BE2C (cell line): ENCODE data around the gene PSMD8.

Experiments used
- DNase-seq: peaks from one replicate; pipeline ENCODE4 v3.0.0-alpha.2; 2020
- H3K27me3 ChIP-seq: fragments of 250-450 bp; sonication (Bioruptor Pico); 2 replicates; pipeline ENCODE4 v1.5.1; 2020; ENCODE audit warnings: mild to moderate bottlenecking
- H3K36me3 ChIP-seq: fragments of 250-450 bp; sonication (Bioruptor Pico); 2 replicates; pipeline ENCODE4 v1.5.1; 2020; ENCODE audit warnings: mild to moderate bottlenecking
- H3K4me1 ChIP-seq: fragments of 250-450 bp; sonication (Bioruptor Pico); 2 replicates; pipeline ENCODE4 v1.5.1; 2020
- H3K4me3 ChIP-seq: 2 replicates; pipeline ENCODE4 v1.5.1; 2011; ENCODE audit warnings: low read depth, low read length
- H3K9me3 ChIP-seq: fragments of 250-450 bp; sonication (Bioruptor Pico); 2 replicates; pipeline ENCODE4 v1.5.1; 2020
- TF ChIP-seq, protein P1 (sequence below): IDR thresholded peaks from 2 replicates; pipeline ENCODE4 v1.5.1; 2012; ENCODE audit warnings: mild to moderate bottlenecking, low read depth, low read length

PSMD8 gene

DNA sequence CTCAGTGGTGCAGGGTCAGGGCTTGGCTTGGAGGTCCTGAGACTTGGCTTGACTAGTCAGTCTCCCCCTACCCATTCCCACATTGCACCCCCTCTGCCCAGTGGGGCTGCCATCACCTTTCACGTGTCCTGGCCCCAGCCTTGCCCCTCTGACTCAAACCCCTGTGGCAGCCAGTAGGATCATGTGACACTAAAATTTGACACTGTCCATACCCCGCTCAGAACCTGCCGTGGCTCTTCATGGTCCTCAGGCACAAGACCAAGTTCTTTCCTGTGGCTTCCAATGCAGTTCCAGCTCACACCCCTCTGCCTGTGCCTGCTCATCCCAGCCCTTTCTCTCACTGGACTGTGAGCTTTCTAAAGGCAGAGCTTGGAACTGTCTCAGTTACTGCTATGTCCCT lies 2.2 kb downstream of the PSMD8 start:
- Histone ChIP-seq H3K4me1 (no peaks in the 10 kb centered on the region; the same call in 1 of the 2 replicates), H3K4me3 (no peak overlapping the region), H3K36me3 (peaks cover 39% of the 10 kb centered on the region), H3K9me3 (no peaks in the 10 kb centered on the region), H3K27me3 (no peaks in the 10 kb centered on the region)
- DNase-seq = no peak
- TF ChIP-seq, protein P1, sequence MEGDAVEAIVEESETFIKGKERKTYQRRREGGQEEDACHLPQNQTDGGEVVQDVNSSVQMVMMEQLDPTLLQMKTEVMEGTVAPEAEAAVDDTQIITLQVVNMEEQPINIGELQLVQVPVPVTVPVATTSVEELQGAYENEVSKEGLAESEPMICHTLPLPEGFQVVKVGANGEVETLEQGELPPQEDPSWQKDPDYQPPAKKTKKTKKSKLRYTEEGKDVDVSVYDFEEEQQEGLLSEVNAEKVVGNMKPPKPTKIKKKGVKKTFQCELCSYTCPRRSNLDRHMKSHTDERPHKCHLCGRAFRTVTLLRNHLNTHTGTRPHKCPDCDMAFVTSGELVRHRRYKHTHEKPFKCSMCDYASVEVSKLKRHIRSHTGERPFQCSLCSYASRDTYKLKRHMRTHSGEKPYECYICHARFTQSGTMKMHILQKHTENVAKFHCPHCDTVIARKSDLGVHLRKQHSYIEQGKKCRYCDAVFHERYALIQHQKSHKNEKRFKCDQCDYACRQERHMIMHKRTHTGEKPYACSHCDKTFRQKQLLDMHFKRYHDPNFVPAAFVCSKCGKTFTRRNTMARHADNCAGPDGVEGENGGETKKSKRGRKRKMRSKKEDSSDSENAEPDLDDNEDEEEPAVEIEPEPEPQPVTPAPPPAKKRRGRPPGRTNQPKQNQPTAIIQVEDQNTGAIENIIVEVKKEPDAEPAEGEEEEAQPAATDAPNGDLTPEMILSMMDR = no peak

DNA sequence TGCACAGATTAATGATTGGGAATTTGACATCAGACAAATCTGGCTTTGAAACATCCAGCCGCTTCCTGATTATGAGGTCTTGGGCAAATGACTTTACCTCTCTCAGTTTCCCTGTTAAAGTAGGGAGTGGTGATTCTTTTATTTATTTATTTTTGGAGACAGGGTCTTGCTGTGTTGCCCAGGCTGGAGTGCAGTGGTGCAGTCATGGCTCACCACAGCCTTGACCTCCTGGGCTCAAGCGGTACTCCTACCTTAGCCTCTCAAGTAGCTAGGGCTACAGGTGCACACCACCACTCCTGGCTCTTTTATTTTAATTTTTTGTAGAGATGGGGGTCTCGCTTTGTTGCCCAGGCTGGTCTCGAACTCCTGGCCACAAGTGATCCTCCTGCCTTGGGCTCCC lies 2.7 kb downstream of the PSMD8 start:
- Histone ChIP-seq H3K36me3 (peaks cover 44% of the 10 kb centered on the region), H3K9me3 (no peaks in the 10 kb centered on the region), H3K27me3 (no peaks in the 10 kb centered on the region), H3K4me3 (no peak overlapping the region), H3K4me1 (no peaks in the 10 kb centered on the region; the same call in 1 of the 2 replicates)
- DNase-seq = no peak
- TF ChIP-seq, protein P1 = no peak

DNA sequence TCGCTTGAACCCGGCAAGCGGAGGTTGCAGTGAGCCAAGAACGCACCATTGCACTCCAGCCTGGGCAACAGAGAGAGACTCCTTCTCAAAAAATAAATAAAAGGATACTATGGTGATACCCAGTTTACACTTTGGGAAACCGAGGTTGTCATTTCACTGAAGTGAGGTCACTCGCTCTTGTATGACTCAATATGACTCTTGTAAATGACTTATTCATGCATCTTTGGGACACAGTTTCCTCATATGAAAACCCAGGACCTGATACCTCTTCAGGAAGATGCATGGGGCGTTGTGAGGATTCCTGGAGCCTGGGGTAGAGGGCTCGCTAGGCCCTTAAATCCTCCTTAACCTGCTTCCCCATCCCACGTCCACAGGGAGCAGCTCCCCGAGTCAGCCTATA lies 4.5 kb downstream of the PSMD8 start:
- H3K9me3 ChIP-seq = no peaks in the 10 kb centered on the region
- H3K4me1 ChIP-seq = no peaks in the 10 kb centered on the region; the same call in 1 of the 2 replicates
- no peaks in the 10 kb centered on the region for H3K27me3 ChIP-seq
- no peak overlapping the region for H3K4me3 ChIP-seq
- TF ChIP-seq, protein P1 = no peak
- no peak for DNase-seq
- H3K36me3 ChIP-seq = peaks cover 49% of the 10 kb centered on the region

DNA sequence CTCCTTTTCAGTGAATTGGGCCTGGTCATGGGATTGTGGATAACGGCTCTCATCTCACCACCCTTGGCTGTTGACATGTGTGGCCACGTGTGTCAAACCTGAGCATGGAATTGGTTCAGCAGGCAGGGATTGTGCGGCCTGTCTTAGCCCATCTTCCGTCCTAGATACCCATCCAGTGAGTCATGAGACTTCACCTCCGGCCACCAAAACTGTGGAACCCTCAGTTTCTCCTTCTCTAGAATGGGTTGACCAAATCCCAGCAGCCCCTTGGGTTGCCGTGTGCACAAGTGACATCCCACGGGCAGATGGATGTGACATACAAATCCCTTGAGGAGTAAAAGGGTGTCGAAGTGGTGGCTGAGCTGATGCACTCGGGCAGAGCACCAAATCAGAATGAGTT lies 6.8 kb downstream of the PSMD8 start:
- no peaks in the 10 kb centered on the region for H3K4me1 ChIP-seq
- DNase-seq = no peak
- H3K9me3 ChIP-seq = no peaks in the 10 kb centered on the region
- no peak overlapping the region for H3K4me3 ChIP-seq
- TF ChIP-seq, protein P1 = no peak
- H3K27me3 ChIP-seq = no peaks in the 10 kb centered on the region
- H3K36me3 ChIP-seq = peaks cover 46% of the 10 kb centered on the region

DNA sequence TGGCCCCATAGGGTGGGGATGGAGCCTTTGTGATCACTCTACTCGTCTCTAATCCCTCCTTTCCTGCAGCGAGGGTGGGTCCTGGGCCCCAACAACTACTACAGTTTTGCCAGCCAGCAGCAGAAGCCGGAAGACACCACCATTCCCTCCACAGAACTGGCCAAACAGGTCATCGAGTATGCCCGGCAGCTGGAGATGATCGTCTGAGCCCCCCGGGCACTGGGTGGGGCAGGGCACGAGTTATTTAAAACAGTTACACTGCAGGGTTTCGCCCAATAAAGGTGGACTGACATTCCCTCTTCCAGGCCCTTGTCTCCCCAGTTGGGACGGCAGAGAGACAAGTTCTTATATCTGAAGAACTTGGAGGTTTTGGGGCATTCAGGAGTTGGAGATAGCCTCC lies 8.8 kb downstream of the PSMD8 start:
- no peaks in the 10 kb centered on the region for H3K27me3 ChIP-seq
- H3K9me3 ChIP-seq = no peaks in the 10 kb centered on the region
- TF ChIP-seq, protein P1 = no peak
- no peak for DNase-seq
- no peaks in the 10 kb centered on the region for H3K4me1 ChIP-seq
- H3K36me3 ChIP-seq = peaks cover 33% of the 10 kb centered on the region
- no peak overlapping the region for H3K4me3 ChIP-seq

DNA sequence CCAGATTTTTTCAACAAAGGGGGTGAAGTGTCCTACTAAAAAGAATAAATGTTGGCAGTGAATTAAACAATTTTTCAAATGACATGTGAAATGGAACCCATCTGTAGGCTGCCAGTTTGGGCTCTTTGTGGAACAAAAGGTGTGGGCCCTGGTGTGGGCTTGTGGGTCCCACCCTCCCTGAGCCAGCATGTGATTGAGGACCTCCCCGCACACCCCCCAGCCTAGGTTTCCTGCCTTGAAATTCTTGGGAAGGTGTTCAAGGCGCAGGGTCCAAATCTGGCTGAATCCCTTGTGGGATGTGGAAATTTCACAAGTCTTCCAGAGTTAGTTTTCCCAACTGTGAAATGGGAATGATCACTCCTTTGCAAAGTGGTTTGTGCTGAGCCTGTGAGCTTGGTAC lies 9.4 kb downstream of the PSMD8 start:
- Histone ChIP-seq H3K9me3 (no peaks in the 10 kb centered on the region), H3K4me3 (no peak overlapping the region), H3K4me1 (no peaks in the 10 kb centered on the region), H3K27me3 (no peaks in the 10 kb centered on the region), H3K36me3 (peaks cover 32% of the 10 kb centered on the region)
- no peak for DNase-seq
- TF ChIP-seq, protein P1 = no peak
